ENCODE results near the gene KCNG2.

GRCh38 chr18:79917169-79917852, 119.6 kb downstream of the KCNG2 start:
- no peak for TF ChIP-seq CTCF (IDR thresholded peaks at IDR 0.05; ENCODE audit: insufficient read depth, low read length, poor library complexity, severe bottlenecking)
- no peak for TF ChIP-seq EZH2phosphoT487 (conservative IDR thresholded peaks at IDR 0.05; ENCODE audit: low read length)

Data from SU-DHL-6 (cell line).